ENCODE data around the gene CEBPB. TPM values are rescaled to one million over a fixed set of nuclear protein-coding genes. Genes with fewer than 3 reads are reported as not detected.
"Not testable (repeated sequence)": the region's sequence is repeated elsewhere in the genome, so short reads cannot be mapped to it uniquely, and the experiment has no call there.

The CEBPB gene
- total RNA-seq, 2 donors from 2014 or later: 47.7 to 104 TPM

GRCh38 chr20:50200482-50201104 lies 10.0 kb downstream of the CEBPB start:
- ATAC-seq: peak; percentile 33
- WGBS, 2 donors: 38 to 71% methylated on average over 6 of the region's 6 CpGs

GRCh38 chr20:50201710-50202109 lies 11.1 kb downstream of the CEBPB start:
- H3K27ac ChIP-seq; H3K4me3 ChIP-seq; H3K9me3 ChIP-seq; DNase-seq; H3K4me1 ChIP-seq; H3K27me3 ChIP-seq; H3K36me3 ChIP-seq (replicated peaks in 1 of 2; ENCODE audit: insufficient read depth in 1 of 2, low read depth in 2 of 2); ATAC-seq; intact Hi-C loops (cut with DNase I): not testable (repeated sequence)
- 92 to 99% methylated on average over 7 of the region's 7 CpGs for WGBS, 2 donors

More at GRCh38 chr20:50200482-50201104, 10.0 kb downstream of the CEBPB start:
- H3K4me3 ChIP-seq: no peak overlapping the region
- no peaks in the 10 kb centered on the region for H3K9me3 ChIP-seq
- TF ChIP-seq CTCF (IDR thresholded peaks at IDR 0.05) (no peak), POLR2A (IDR thresholded peaks at IDR 0.05) (no peak)
- H3K27me3 ChIP-seq: no peaks in the 10 kb centered on the region
- H3K36me3 ChIP-seq (replicated peaks in 1 of 2; ENCODE audit: insufficient read depth in 1 of 2, low read depth in 2 of 2): no peaks in the 10 kb centered on the region
- peak in 2 of 4 donors; percentile 51 to 57 for DNase-seq
- H3K27ac ChIP-seq: peak overlapping the region in 2 of 4 donors; percentile 24 to 30
- intact Hi-C loops (cut with DNase I): no loop called here
- no peaks in the 10 kb centered on the region for H3K4me1 ChIP-seq

GRCh38 chr20:50202677-50203076 lies 12.0 kb downstream of the CEBPB start:
- H3K4me1 ChIP-seq: no peaks in the 10 kb centered on the region
- 84 to 97% methylated on average over 5 of the region's 5 CpGs for WGBS, 2 donors

GRCh38 chr20:50203951-50204937 lies 13.6 kb downstream of the CEBPB start:
- ATAC-seq: no peak
- Histone ChIP-seq H3K27me3 (no peaks in the 10 kb centered on the region), H3K4me1 (no peaks in the 10 kb centered on the region), H3K36me3 (replicated peaks in 1 of 2; ENCODE audit: insufficient read depth in 1 of 2, low read depth in 2 of 2) (no peaks in the 10 kb centered on the region), H3K27ac (no peak overlapping the region), H3K9me3 (no peaks in the 10 kb centered on the region), H3K4me3 (no peak overlapping the region)
- intact Hi-C loops (cut with DNase I): no loop called here
- TF ChIP-seq CTCF (IDR thresholded peaks at IDR 0.05) (no peak), POLR2A (IDR thresholded peaks at IDR 0.05) (no peak)
- DNase-seq: no peak
- 95% methylated on average over 3 to 5 of the region's 5 CpGs for WGBS, 2 donors

More at GRCh38 chr20:50202677-50203076, 12.0 kb downstream of the CEBPB start:
- H3K4me3 ChIP-seq: no peak overlapping the region
- H3K27ac ChIP-seq: no peak overlapping the region
- TF ChIP-seq POLR2A (IDR thresholded peaks at IDR 0.05) (no peak), CTCF (IDR thresholded peaks at IDR 0.05) (no peak)
- intact Hi-C loops (cut with DNase I): no loop called here
- no peaks in the 10 kb centered on the region for H3K9me3 ChIP-seq
- no peak for DNase-seq
- H3K27me3 ChIP-seq: no peaks in the 10 kb centered on the region
- no peaks in the 10 kb centered on the region for H3K36me3 ChIP-seq (replicated peaks in 1 of 2; ENCODE audit: insufficient read depth in 1 of 2, low read depth in 2 of 2)
- ATAC-seq: no peak

- Histone ChIP-seq H3K4me1 (peaks cover 19% of the 10 kb centered on the region), H3K27ac (no peak overlapping the region), H3K9me3 (no peaks in the 10 kb centered on the region), H3K36me3 (replicated peaks in 1 of 2; ENCODE audit: insufficient read depth in 1 of 2, low read depth in 2 of 2) (no peaks in the 10 kb centered on the region), H3K27me3 (no peaks in the 10 kb centered on the region), H3K4me3 (no peak overlapping the region)
- 45 to 46% methylated on average over 1 of the region's 1 CpG for WGBS, 2 donors
- intact Hi-C loops (cut with DNase I): no loop called here
- no peak for ATAC-seq
- no peak for DNase-seq
- TF ChIP-seq POLR2A (IDR thresholded peaks at IDR 0.05): no peak
- TF ChIP-seq CTCF (IDR thresholded peaks at IDR 0.05): no peak
Measured at GRCh38 chr20:50207026-50207425, 16.4 kb downstream of the CEBPB start.

Data from body of pancreas (tissue), 4 donors.